Measurements from ENCODE around the gene COL6A2. TPM values are rescaled to one million over a fixed set of nuclear protein-coding genes. Genes with fewer than 3 reads are reported as not detected.

COL6A2 gene
- total RNA-seq, 2 donors from 2014 or later: 259 to 377 TPM

DNA sequence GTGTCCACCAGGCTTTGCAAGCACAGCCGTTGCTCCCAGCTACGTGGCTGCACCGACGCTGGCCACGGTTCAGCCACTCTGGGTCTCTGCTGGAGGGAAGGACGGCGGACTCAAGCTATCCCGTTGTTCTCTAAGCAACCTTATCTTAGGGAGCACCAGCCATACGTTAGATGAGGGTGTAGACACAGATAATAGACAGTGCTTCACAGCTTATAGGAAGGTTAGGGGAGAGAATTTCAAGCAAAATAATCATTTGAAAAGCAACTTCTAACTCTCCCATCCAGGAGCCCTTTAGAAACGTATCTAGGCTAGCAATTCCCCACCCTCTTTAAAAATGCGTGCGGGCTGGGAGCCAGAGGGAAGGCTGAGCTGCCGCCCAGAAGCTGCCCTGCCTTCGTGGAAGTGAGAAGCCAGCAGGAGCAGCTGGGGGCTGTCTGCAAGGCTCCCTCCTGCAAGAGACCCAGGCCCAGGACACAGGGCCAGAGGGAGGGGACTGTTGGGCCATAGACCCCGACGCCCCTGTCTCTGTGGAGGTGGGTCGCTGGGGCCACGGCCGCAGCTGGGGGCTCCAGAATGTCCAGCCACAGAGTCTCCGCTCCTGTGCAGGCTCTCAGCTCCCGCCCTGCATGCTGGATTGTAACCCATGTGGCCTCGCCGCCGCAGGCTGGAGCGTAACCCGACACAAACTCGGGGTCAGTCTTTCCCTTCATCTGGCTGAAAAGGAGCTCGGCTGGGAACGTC, 31.2 kb upstream of the COL6A2 start:
- H3K9ac ChIP-seq (ENCODE audit: extremely low read depth, low read length, poor library complexity, severe bottlenecking): no peak overlapping the region
- H3K9me3 ChIP-seq (ENCODE audit: control insufficient read depth, low read length): peaks cover 19% of the 10 kb centered on the region
- H3K4me3 ChIP-seq (ENCODE audit: low read length): no peak overlapping the region
- no peak overlapping the region for H3K27ac ChIP-seq (ENCODE audit: low read depth, low read length)
- no peaks in the 10 kb centered on the region for H3K27me3 ChIP-seq (ENCODE audit: control insufficient read depth, insufficient read depth, low read length, poor library complexity, severe bottlenecking)
- no peak for TF ChIP-seq CTCF (conservative IDR thresholded peaks at IDR 0.05)
- Mint-ChIP-seq H3K27me3 (ENCODE audit: insufficient read depth) (no peaks in the 10 kb centered on the region), H3K36me3 (ENCODE audit: low read depth) (no peaks in the 10 kb centered on the region), H3K4me3 (no peak overlapping the region), H3K4me1 (peaks cover 6% of the 10 kb centered on the region), H3K27ac (no peak overlapping the region), H3K9me3 (peaks cover 20% of the 10 kb centered on the region)
- H3K36me3 ChIP-seq (ENCODE audit: control insufficient read depth, insufficient read depth, low read length): no peaks in the 10 kb centered on the region
- H3K4me1 ChIP-seq (ENCODE audit: control insufficient read depth, insufficient read depth, low read length): no peaks in the 10 kb centered on the region
- 80 to 82% methylated on average over 16 to 29 of the region's 29 CpGs for WGBS, 2 experiments (ENCODE audit: insufficient coverage in 1 of 2, insufficient read length in 1 of 2)
- peak; percentile 69 for DNase-seq

DNA sequence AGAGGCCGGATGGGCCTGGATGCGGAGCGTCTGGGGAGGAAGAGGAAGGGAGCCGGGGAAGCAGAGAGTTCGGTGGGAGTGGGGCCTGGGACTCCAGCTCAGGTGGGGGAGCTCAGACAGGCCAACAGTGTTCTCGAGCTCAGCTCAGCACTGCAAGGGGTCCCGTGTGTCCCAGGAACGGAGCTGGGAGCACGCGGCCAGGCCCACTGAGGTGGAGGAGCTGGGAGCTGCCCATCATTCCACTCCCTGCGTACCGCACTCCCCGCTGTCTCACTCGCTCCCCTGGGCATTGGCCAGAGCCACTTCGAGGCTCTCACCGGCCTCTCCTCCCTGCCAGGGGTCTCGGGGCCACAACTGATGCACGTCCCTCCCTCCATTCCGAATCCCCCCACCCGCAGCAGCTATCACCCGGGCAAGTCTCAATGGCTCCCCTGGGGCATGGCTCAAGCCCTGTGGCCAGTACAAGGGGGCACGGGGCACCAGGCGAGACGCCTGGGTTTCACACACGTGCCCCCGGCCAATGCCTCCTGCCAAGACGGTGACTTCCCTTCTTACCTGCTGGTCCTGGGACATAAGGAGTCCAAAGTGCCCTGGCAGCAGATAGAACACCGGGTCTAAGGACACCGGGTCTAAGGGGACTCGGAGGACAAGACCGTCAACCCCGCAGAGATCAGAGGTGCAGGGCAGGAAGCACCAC, 30.3 kb upstream of the COL6A2 start:
- 89 to 90% methylated on average over 15 to 32 of the region's 32 CpGs for WGBS, 2 experiments (ENCODE audit: insufficient coverage in 1 of 2, insufficient read length in 1 of 2)
- H3K36me3 Mint-ChIP-seq (ENCODE audit: low read depth): no peaks in the 10 kb centered on the region
- no peaks in the 10 kb centered on the region for H3K27me3 Mint-ChIP-seq (ENCODE audit: insufficient read depth)
- H3K27ac Mint-ChIP-seq: no peak overlapping the region
- Histone ChIP-seq H3K9me3 (ENCODE audit: control insufficient read depth, low read length) (peaks cover 10% of the 10 kb centered on the region), H3K4me3 (ENCODE audit: low read length) (no peak overlapping the region), H3K36me3 (ENCODE audit: control insufficient read depth, insufficient read depth, low read length) (no peaks in the 10 kb centered on the region), H3K9ac (ENCODE audit: extremely low read depth, low read length, poor library complexity, severe bottlenecking) (no peak overlapping the region), H3K4me1 (ENCODE audit: control insufficient read depth, insufficient read depth, low read length) (no peaks in the 10 kb centered on the region), H3K27ac (ENCODE audit: low read depth, low read length) (no peak overlapping the region), H3K27me3 (ENCODE audit: control insufficient read depth, insufficient read depth, low read length, poor library complexity, severe bottlenecking) (no peaks in the 10 kb centered on the region)
- H3K4me1 Mint-ChIP-seq: peaks cover 6% of the 10 kb centered on the region
- peaks cover 11% of the 10 kb centered on the region for H3K9me3 Mint-ChIP-seq
- no peak for TF ChIP-seq CTCF (conservative IDR thresholded peaks at IDR 0.05)
- no peak overlapping the region for H3K4me3 Mint-ChIP-seq
- DNase-seq: peak; percentile 47

DNA sequence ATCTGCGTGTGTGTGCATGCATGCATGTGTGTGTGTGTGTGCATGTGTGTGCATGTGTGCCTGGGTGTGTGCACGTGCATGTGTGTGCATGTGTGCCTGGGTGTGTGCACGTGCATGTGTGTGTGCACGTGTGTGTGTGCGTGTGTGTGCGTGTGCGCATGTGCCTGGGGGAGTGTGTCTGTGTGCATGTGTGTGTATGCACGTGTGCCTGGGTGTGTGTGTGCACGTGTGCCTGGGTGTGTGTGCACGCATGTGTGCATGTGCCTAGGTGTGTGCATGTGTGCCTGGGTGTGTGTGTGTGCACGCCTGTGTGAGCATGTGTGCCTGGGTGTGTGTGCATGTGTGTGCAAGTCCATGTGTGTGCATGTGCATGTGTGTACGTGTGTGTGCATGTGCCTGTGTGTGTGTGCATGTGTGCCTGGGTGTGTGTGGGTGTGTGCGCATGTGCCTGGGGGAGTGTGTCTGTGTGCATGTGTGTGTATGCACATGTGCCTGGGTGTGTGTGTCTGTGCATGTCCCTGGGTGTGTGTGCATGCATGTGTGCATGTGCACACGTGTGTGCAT, 29.3 kb upstream of the COL6A2 start:
- Mint-ChIP-seq H3K4me1 (peaks cover 6% of the 10 kb centered on the region), H3K27me3 (ENCODE audit: insufficient read depth) (no peaks in the 10 kb centered on the region), H3K4me3 (no peak overlapping the region), H3K27ac (no peak overlapping the region), H3K9me3 (peaks cover 3% of the 10 kb centered on the region), H3K36me3 (ENCODE audit: low read depth) (no peaks in the 10 kb centered on the region)
- WGBS, 2 experiments (ENCODE audit: insufficient coverage in 1 of 2, insufficient read length in 1 of 2): 15 to 55% methylated on average over 4 to 13 of the region's 14 CpGs
- no peaks in the 10 kb centered on the region for H3K27me3 ChIP-seq (ENCODE audit: control insufficient read depth, insufficient read depth, low read length, poor library complexity, severe bottlenecking)
- H3K27ac ChIP-seq (ENCODE audit: low read depth, low read length): no peak overlapping the region
- no peak overlapping the region for H3K9ac ChIP-seq (ENCODE audit: extremely low read depth, low read length, poor library complexity, severe bottlenecking)
- TF ChIP-seq CTCF (conservative IDR thresholded peaks at IDR 0.05): no peak
- peak; percentile 28 for DNase-seq
- H3K9me3 ChIP-seq (ENCODE audit: control insufficient read depth, low read length): peaks cover under 1% of the 10 kb centered on the region
- H3K4me3 ChIP-seq (ENCODE audit: low read length): no peak overlapping the region
- H3K36me3 ChIP-seq (ENCODE audit: control insufficient read depth, insufficient read depth, low read length): no peaks in the 10 kb centered on the region
- no peaks in the 10 kb centered on the region for H3K4me1 ChIP-seq (ENCODE audit: control insufficient read depth, insufficient read depth, low read length)
